CD4-positive, alpha-beta T cell treated with Interleukin-12 subunit alpha and Interleukin-12 subunit beta, for 1 hour (primary cell): ENCODE data around the gene OR4M2.
"Not testable (repeated sequence)": the region's sequence is repeated elsewhere in the genome, so short reads cannot be mapped to it uniquely, and the experiment has no call there.

Experiments
- DNase-seq: peaks from one replicate; pipeline ENCODE4 v3.0.0-alpha.2; 2020

OR4M2 gene

DNA sequence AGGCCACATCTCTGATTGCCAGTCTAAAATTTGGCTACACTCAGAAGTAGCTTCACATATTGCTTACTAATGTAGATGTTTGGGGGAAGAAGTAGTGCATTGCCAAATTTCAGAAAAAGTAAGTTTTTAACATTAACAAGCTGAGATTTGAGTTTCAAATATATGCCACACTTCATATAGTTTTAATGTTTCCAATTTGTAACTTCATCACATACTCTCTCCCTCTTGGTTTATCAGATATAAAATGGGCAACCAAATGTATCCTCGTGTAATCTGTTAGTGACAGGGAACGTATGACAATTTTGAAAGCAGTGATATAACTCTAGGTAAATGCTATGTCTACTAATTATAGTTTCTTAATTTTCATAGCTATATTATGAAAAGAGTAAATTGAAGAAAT lies at the start of gene OR4M2:
TSS of gene OR4M2 (plus strand) at position 301 of the 400 bp plus-strand sequence. CDS start at position 399, 98 bp downstream.
- DNase-seq: not testable (repeated sequence)

DNA sequence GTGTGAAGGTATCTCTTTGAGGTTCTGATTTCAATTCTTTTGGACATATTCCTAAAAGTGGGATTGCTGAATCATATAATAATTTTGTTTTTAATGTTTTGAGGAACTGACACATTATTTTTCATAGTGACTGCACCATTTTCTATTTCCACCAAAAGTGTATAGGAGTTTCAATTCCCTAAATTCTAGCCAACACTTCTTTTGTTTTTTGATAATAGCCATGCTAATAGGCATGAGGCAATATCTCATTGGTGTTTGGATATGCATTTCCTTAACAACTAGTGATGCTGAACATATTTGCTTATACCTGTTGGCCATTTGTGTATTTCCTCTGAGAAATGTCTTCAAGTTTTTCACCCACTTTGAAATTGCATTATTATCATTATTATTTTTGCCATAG lies 11.1 kb upstream of the OR4M2 start:
- not testable (repeated sequence) for DNase-seq

DNA sequence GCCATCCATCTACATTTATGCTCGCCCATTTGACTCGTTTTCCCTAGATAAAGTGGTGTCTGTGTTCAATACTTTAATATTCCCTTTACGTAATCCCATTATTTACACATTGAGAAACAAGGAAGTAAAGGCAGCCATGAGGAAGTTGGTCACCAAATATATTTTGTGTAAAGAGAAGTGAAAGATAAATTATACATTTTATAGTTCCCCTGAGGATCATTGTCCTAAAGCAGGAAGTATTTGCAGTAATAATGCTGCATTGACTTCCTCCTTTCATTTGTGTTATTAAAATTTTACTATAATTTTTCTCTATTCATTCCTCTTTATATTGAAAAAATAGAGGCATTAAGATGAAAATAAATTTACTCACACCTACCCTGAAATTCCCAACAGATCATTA lies 1.1 kb downstream of the OR4M2 start:
- not testable (repeated sequence) for DNase-seq

- DNase-seq: not testable (repeated sequence)
Measured at GRCh38 chr15:22098616-22099253, 18.4 kb downstream of the OR4M2 start.

DNA sequence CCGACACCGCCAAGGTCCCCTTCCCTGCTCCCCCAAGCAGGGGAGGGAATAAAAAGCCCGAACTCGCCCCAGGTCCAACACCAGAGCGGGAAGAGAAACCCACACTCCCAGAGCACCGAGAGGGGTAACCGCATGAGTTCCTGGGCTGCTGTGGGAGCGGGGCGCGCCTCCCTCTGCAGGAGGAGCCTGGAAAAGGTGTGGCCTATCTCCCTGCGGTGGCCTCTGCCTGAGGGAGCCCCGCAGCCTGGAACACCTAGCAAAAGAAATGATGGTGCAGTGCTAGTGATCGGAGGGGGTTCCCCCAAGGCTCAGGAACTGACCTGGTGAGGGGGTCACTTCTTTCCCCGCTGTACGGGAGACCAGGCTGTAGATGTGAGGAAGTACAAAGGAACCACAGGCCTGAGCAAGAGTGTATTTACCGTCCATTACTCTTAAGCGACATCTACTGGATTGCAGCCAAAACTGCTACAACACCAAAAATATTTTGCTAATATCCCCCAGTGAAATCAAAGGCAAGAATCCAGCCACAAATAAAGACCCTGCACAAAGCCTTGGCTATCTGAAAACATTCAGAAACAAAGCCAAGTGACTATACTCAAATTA lies 19.1 kb downstream of the OR4M2 start:
- DNase-seq: not testable (repeated sequence)

GRCh38 chr15:22122033-22122432 lies 41.7 kb downstream of the OR4M2 start:
- not testable (repeated sequence) for DNase-seq
